Activated CD8-positive, alpha-beta T cell treated with anti-CD3 and anti-CD28 coated beads for 36 hours (primary cell): ENCODE measurements around the gene GIT2. TPM values are rescaled to one million over a fixed set of nuclear protein-coding genes. Genes with fewer than 3 reads are reported as not detected.
A peak's percentile ranks its signal among the peaks of the same experiment; 100 is the strongest.

Experiments
- ATAC-seq: fragments of 200-7000 bp; cut with Tn5 transposase; one replicate; pipeline ENCODE4 v1.10.0; 2021; ENCODE audit warnings: mild to moderate bottlenecking, moderate library complexity
- CTCF ChIA-PET: fragments of 350-600 bp; sonication (Branson Sonifier 250); formaldehyde crosslinking; loops from one replicate; lab custom pipeline; 2021; ENCODE audit warnings: antibody characterized with exemption; lab: Charles Lee
- POLR2A ChIA-PET: fragments of 350-600 bp; sonication (Branson Sonifier 250); formaldehyde crosslinking; loops from one replicate; lab custom pipeline; 2021; ENCODE audit warnings: antibody characterized with exemption; lab: Charles Lee
- DNase-seq: peaks from one replicate; pipeline ENCODE4 v3.0.0-alpha.2; 2020
- H3K27ac Mint-ChIP-seq: one replicate; pipeline ENCODE4 v1.8.0; 2021; ENCODE audit warnings: mild to moderate bottlenecking, mixed read lengths
- H3K27me3 Mint-ChIP-seq: one replicate; pipeline ENCODE4 v1.8.0; 2021; ENCODE audit warnings: mixed read lengths
- H3K36me3 Mint-ChIP-seq: one replicate; pipeline ENCODE4 v1.8.0; 2021; ENCODE audit warnings: low read depth, mixed read lengths
- H3K4me1 Mint-ChIP-seq: one replicate; pipeline ENCODE4 v1.8.0; 2021; ENCODE audit warnings: low read depth, mixed read lengths
- H3K4me3 Mint-ChIP-seq: one replicate; pipeline ENCODE4 v1.8.0; 2021; ENCODE audit warnings: mild to moderate bottlenecking, moderate library complexity, mixed read lengths
- H3K9me3 Mint-ChIP-seq: one replicate; pipeline ENCODE4 v1.8.0; 2021; ENCODE audit warnings: mixed read lengths
- intact Hi-C: fragments of 100-400 bp; cut with micrococcal nuclease; formaldehyde crosslinking; loops from one replicate; pipeline ENCODE4 v1.10.0; 2022
- total RNA-seq, 2 experiments: library from RNA; stranded (reverse); gene quantifications; one replicate each; pipeline ENCODE4 v1.2.3, GENCODE V29; 2021
- TF ChIP-seq, protein P1 (sequence below): fragments of 200-600 bp; IDR thresholded peaks from one replicate; pipeline ENCODE4 v1.8.0; 2022; ENCODE audit warnings: antibody characterized with exemption, mild to moderate bottlenecking

GIT2 gene
- total RNA-seq, 2 experiments from 2014 or later: 49.2 to 49.6 TPM

DNA sequence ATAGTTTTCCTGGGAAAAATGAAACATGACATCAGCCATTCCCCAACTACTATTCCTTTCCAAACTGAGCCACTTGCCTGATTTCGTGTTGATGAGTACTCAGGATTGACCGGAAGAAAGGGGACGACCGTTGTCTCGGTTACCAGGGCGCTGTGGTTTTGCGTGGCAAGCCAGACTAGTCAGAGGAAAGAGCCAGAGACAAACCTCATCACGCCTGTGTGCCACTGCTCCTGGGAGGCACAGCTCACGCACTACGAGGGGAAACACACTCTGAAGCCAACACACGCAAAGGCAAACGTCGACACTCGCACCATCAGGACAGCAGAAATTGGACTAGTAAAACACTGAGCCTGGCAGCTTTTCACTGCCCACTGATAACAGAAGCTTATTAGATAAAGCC, 35.0 kb downstream of the GIT2 start:
- ATAC-seq: no peak
- H3K27me3 Mint-ChIP-seq: no peaks in the 10 kb centered on the region
- intact Hi-C loops: no loop called here
- POLR2A ChIA-PET: no interaction called here
- no peaks in the 10 kb centered on the region for H3K4me1 Mint-ChIP-seq
- no peak overlapping the region for H3K4me3 Mint-ChIP-seq
- DNase-seq: no peak
- TF ChIP-seq, protein P1, sequence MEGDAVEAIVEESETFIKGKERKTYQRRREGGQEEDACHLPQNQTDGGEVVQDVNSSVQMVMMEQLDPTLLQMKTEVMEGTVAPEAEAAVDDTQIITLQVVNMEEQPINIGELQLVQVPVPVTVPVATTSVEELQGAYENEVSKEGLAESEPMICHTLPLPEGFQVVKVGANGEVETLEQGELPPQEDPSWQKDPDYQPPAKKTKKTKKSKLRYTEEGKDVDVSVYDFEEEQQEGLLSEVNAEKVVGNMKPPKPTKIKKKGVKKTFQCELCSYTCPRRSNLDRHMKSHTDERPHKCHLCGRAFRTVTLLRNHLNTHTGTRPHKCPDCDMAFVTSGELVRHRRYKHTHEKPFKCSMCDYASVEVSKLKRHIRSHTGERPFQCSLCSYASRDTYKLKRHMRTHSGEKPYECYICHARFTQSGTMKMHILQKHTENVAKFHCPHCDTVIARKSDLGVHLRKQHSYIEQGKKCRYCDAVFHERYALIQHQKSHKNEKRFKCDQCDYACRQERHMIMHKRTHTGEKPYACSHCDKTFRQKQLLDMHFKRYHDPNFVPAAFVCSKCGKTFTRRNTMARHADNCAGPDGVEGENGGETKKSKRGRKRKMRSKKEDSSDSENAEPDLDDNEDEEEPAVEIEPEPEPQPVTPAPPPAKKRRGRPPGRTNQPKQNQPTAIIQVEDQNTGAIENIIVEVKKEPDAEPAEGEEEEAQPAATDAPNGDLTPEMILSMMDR: no peak
- CTCF ChIA-PET: no interaction called here
- H3K27ac Mint-ChIP-seq: no peak overlapping the region
- H3K9me3 Mint-ChIP-seq: no peaks in the 10 kb centered on the region
- peaks cover 40% of the 10 kb centered on the region for H3K36me3 Mint-ChIP-seq

DNA sequence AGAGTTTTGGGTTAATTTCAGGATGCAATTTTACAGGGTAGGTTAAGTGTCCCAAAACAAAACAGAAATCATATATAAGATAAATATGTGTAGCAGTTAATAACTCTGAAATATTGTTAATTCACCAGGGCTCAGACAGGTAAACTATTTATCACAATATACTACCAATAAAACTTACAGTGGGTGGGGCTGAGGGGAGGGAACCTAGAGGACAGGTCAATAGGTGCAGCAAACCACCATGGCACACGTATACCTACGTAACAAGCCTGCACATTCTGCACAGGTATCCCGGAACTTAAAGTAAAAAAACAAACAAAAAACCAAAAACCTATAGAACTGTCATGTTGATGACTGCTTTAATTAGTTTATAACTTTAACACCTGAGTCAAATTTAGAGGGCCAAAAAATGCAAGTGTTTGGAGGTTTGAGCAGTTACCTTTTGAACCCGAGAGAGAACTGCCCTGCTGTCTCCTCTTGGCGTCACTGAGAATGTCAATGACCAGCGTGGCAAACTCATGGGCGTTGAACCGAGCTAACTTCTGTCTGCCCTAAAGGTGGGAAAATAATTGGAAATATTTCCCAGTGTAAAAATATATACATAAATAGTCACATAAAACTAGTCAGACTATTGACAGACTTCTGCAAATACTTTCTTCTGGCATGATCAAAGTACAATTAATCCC, 36.6 kb downstream of the GIT2 start:
- ChIA-PET CTCF (no interaction called here), POLR2A (no interaction called here)
- TF ChIP-seq, protein P1: no peak
- Mint-ChIP-seq H3K36me3 (peaks cover 30% of the 10 kb centered on the region), H3K9me3 (no peaks in the 10 kb centered on the region), H3K4me3 (no peak overlapping the region), H3K4me1 (no peaks in the 10 kb centered on the region), H3K27me3 (no peaks in the 10 kb centered on the region), H3K27ac (no peak overlapping the region)
- intact Hi-C loops: no loop called here
- ATAC-seq: no peak
- DNase-seq: no peak

DNA sequence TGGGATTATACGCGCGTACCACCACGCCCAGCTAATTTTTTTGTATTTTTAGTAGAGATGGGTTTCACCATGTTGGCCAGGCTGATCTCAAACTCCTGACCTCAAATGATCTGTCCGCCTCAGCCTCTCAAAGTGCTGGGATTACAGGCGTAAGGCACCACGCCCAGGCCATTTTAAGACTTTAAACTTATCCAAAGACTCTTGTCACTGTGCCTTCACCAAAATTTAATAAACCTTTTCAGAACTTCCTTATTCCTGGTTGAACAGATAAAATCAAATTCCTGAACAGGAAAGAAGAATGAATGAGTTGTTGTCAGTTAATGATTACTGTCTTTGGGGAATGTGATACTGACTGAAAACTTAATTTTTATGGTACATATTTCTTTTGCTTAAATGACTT, 37.8 kb downstream of the GIT2 start:
- TF ChIP-seq, protein P1: no peak
- Mint-ChIP-seq H3K4me3 (no peak overlapping the region), H3K9me3 (no peaks in the 10 kb centered on the region), H3K27ac (no peak overlapping the region), H3K4me1 (no peaks in the 10 kb centered on the region), H3K36me3 (peaks cover 36% of the 10 kb centered on the region), H3K27me3 (no peaks in the 10 kb centered on the region)
- ATAC-seq (no peak), DNase-seq (no peak)
- ChIA-PET CTCF (no interaction called here), POLR2A (no interaction called here)
- intact Hi-C loops: no loop called here

DNA sequence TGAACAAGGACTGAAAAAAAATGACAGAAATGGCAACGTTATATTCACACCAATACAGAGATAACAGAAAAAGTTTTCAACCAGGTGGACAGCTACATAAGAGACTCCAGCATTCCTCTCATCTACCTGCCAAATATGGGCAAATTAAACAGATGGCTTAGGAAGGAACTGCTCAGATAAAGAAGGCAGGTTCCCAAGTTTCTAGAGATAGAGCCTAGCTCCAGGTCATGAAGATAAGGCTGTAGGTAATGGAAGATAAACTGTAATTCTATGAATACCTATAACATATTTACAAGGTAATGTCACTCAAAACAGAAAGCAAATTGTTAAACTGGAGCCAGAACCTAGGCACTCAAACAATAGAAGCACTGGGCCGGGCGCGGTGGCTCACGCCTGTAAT, 42.5 kb downstream of the GIT2 start:
- Mint-ChIP-seq H3K9me3 (no peaks in the 10 kb centered on the region), H3K4me3 (no peak overlapping the region), H3K4me1 (peaks cover 4% of the 10 kb centered on the region), H3K27ac (peak overlapping the region; percentile 59), H3K27me3 (no peaks in the 10 kb centered on the region), H3K36me3 (peaks cover 36% of the 10 kb centered on the region)
- DNase-seq (no peak), ATAC-seq (no peak)
- TF ChIP-seq, protein P1: no peak
- intact Hi-C loops: no loop called here
- ChIA-PET CTCF (interaction anchor here (1.0 kb wide), 1 partner anchor 10 kb away, joined by 3 read pairs; no protein-coding TSS in a partner anchor), POLR2A (interaction anchor here (1.7 kb wide), 1 partner anchor 13 kb away, joined by 4 read pairs; no protein-coding TSS in a partner anchor)

DNA sequence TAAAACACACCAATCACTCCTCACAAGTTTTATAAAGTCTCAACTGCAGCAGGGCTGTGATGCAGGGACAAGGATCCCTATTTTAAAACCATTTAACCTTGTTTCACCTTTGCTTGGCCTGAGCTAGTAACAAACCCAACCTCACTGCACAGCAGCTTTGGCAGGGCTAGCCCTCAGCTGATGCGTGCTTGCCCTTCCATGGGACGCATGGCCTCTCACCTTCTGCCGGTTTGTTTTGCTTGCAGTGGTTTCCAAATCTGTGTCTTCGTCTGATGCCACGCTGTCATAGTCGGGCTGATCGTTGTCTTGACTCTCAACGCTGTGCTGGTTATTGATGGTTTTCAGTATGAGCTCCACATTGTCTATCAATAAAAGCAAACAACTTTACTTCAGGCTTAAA, 43.3 kb downstream of the GIT2 start:
- TF ChIP-seq, protein P1: no peak
- Mint-ChIP-seq H3K27ac (no peak overlapping the region), H3K27me3 (no peaks in the 10 kb centered on the region), H3K36me3 (peaks cover 38% of the 10 kb centered on the region), H3K4me1 (peaks cover 12% of the 10 kb centered on the region), H3K4me3 (no peak overlapping the region), H3K9me3 (no peaks in the 10 kb centered on the region)
- ChIA-PET CTCF (no interaction called here), POLR2A (interaction anchor here (1.7 kb wide), 1 partner anchor 13 kb away, joined by 4 read pairs; no protein-coding TSS in a partner anchor)
- no peak for DNase-seq
- intact Hi-C loops: no loop called here
- ATAC-seq: no peak
